GM12878 (cell line): ENCODE measurements around the gene ECSIT. TPM values are rescaled to one million over a fixed set of nuclear protein-coding genes. Genes with fewer than 3 reads are reported as not detected.
"Not testable (repeated sequence)": the region's sequence is repeated elsewhere in the genome, so short reads cannot be mapped to it uniquely, and the experiment has no call there.

Source experiments
- ATAC-seq: fragments of 200-7000 bp; cut with Tn5 transposase; 3 replicates; pipeline ENCODE4 v1.9.1; 2020; ENCODE audit warnings: mild to moderate bottlenecking, moderate library complexity
- BruUV-seq: library from RNA; stranded (reverse); fragments of 400-500 nt; replicated peaks from 2 replicates; lab custom pipeline; 2021; lab: Mats Ljungman, UMichigan
- CTCF ChIA-PET: fragments of 300-600 bp; sonication (Branson Sonifier 250); formaldehyde crosslinking; extraction: SDS; loops from one replicate; lab custom pipeline; 2021; ENCODE audit warnings: inconsistent platforms; lab: Yijun Ruan, JAX
- POLR2A ChIA-PET: fragments of 350-600 bp; formaldehyde crosslinking; extraction: SDS; loops from one replicate; lab custom pipeline; 2021; ENCODE audit warnings: inconsistent platforms; lab: Charles Lee
- RAD21 ChIA-PET: fragments of 300-600 bp; sonication (Branson Sonifier 250); formaldehyde crosslinking; loops from one replicate; lab custom pipeline; 2023; ENCODE audit warnings: antibody characterized with exemption; ENCODE audit not compliant: unreplicated experiment; lab: Charles Lee
- SMC1A ChIA-PET: fragments of 300-600 bp; sonication (Branson Sonifier 250); formaldehyde crosslinking; loops from one replicate; lab custom pipeline; 2023; ENCODE audit not compliant: unreplicated experiment, uncharacterized antibody; lab: Charles Lee
- DNase-seq: peaks from one replicate; pipeline ENCODE4 v3.0.0-alpha.2; 2011; ENCODE audit warnings: low read depth, low spot score
- FAIRE-seq: peaks from 3 replicates; lab custom pipeline; 2011; peaks lifted over from hg19 to GRCh38; lab: Jason Lieb, UNC
- H2AFZ ChIP-seq: 2 replicates; pipeline ENCODE4 v1.6.0; 2011; ENCODE audit warnings: low read depth, low read length, control low read depth; ENCODE audit not compliant: control insufficient read depth
- H3K27ac ChIP-seq: 2 replicates; pipeline ENCODE4 v1.5.1; 2011; ENCODE audit warnings: control low read depth; ENCODE audit not compliant: control insufficient read depth, insufficient read depth
- H3K27me3 ChIP-seq, 2 experiments: replicated peaks in 1 of 2; 2 replicates each; pipeline versions ENCODE4 v1.6.0 to v1.6.1; 2011; ENCODE audit warnings: low read length in 1 of 2; ENCODE audit not compliant: control insufficient read depth in 2 of 2, insufficient read depth in 2 of 2
- H3K36me3 ChIP-seq, 2 experiments: 2 replicates each; pipeline ENCODE4 v1.5.1; 2011; ENCODE audit warnings: low read length in 1 of 2; ENCODE audit not compliant: control insufficient read depth in 2 of 2, insufficient read depth in 2 of 2
- H3K4me1 ChIP-seq: 2 replicates; pipeline ENCODE4 v1.6.1; 2011; ENCODE audit warnings: mild to moderate bottlenecking, low read length, moderate library complexity, mixed read lengths; ENCODE audit not compliant: control insufficient read depth, insufficient read depth
- H3K4me2 ChIP-seq: 2 replicates; pipeline ENCODE4 v1.6.0; 2011; ENCODE audit warnings: control low read depth; ENCODE audit not compliant: control insufficient read depth, insufficient read depth
- H3K4me3 ChIP-seq: fragments of 200-600 bp; sonication (generic); 2 replicates; pipeline ENCODE4 v1.5.1; 2016
- H3K79me2 ChIP-seq: 2 replicates; pipeline ENCODE4 v1.6.0; 2011; ENCODE audit warnings: low read length; ENCODE audit not compliant: control insufficient read depth, insufficient read depth
- H3K9ac ChIP-seq: 2 replicates; pipeline ENCODE4 v1.8.0; 2011; ENCODE audit warnings: low read length, control low read depth, mixed read lengths; ENCODE audit not compliant: control insufficient read depth, insufficient read depth
- H3K9me3 ChIP-seq: replicated peaks from 3 replicates; pipeline ENCODE4 v1.5.1; 2011; ENCODE audit warnings: mild to moderate bottlenecking, low read length; ENCODE audit not compliant: control insufficient read depth, insufficient read depth
- H4K20me1 ChIP-seq: 2 replicates; pipeline ENCODE4 v1.6.0; 2011; ENCODE audit not compliant: control insufficient read depth, insufficient read depth
- CTCF ChIP-seq, 3 experiments: IDR thresholded peaks in 2 of 3; conservative IDR thresholded peaks in 1 of 3; 2 replicates each; pipeline ENCODE4 v1.5.1; 2011; ENCODE audit warnings: low read depth in 3 of 3, low read length in 3 of 3, mild to moderate bottlenecking in 3 of 3, control low read depth in 2 of 3, moderate library complexity in 2 of 3, inconsistent platforms in 1 of 3, mixed read lengths in 1 of 3; ENCODE audit not compliant: control insufficient read depth in 2 of 3, insufficient read depth in 1 of 3; ENCODE audit errors: extremely low read depth in 1 of 3
- WGBS: methylation state at CpG from one replicate; pipeline ENCODE4 v1.1.6; 2016; ENCODE audit warnings: low lambda C conversion rate; ENCODE audit not compliant: insufficient replicate concordance, insufficient coverage; ENCODE audit errors: missing lambda C conversion rate; 5-methylcytosine and 5-hydroxymethylcytosine counted together
- in situ Hi-C: fragments of 300-500 bp; cut with MboI; formaldehyde crosslinking; loops from 9 replicates; pipeline ENCODE4 v1.14.3; 2018; ENCODE audit warnings: mixed read lengths
- intact Hi-C: fragments of 100-400 bp; cut with micrococcal nuclease; formaldehyde crosslinking; loops from one replicate; pipeline ENCODE4 v1.14.2; 2022; ENCODE audit not compliant: unreplicated experiment
- polyA plus RNA-seq, 11 experiments: library from polyadenylated mRNA; depleted of rRNA in 4 of 11; unstranded in 6 of 11; stranded (reverse) in 5 of 11; fragments of >200 nt; fragmentation: Nextera tagmentation in 4 of 11; fragmentation: Illumina TruSeq in 1 of 11; extraction: Ambion mirVana in 4 of 11; extraction: Trizol in 1 of 11; gene quantifications; 1 replicate in 1 of 11; 2 replicates in 10 of 11; pipeline versions ENCODE4 v1.2.1 to v1.2.3, GENCODE V29; 2011 to 2016; ENCODE audit warnings: inconsistent platforms in 2 of 11, missing spikeins in 2 of 11, low read depth in 1 of 11
- total RNA-seq, 4 experiments: library from RNA; depleted of rRNA in 3 of 4; stranded (reverse); fragments of >200 nt in 3 of 4; fragmentation: Illumina TruSeq in 1 of 4; extraction: Trizol in 1 of 4; gene quantifications; 2 replicates each; pipeline versions ENCODE4 v1.2.1 to v1.2.3, GENCODE V29; 2013 to 2021
- TF ChIP-seq, protein P1 (sequence below): fragments of 450-650 bp; IDR thresholded peaks from 2 replicates; pipeline ENCODE4 v1.6.1; 2017; ENCODE audit warnings: mild to moderate bottlenecking, moderate library complexity

ECSIT gene
- total and polyA plus RNA-seq, 10 of the 15 experiments (the other 5 are each of a cell fraction or from before 2014, with no cell fraction given): 1.0 to 59.6 (median 41.3) TPM

GRCh38 chr19:11468266-11468845 is 60.6 kb downstream of the ECSIT start:
- ATAC-seq, H3K4me3 ChIP-seq, H3K27me3 ChIP-seq, H3K27ac ChIP-seq, DNase-seq, H3K4me2 ChIP-seq, H3K36me3 ChIP-seq, H3K79me2 ChIP-seq, H3K9me3 ChIP-seq, FAIRE-seq, H4K20me1 ChIP-seq, H3K4me1 ChIP-seq, in situ Hi-C loops, H2AFZ ChIP-seq, H3K9ac ChIP-seq, intact Hi-C loops, BruUV-seq: not testable (repeated sequence)
- POLR2A ChIA-PET: interaction anchor here (0.7 to 1.0 kb wide), 2 partner anchors 16 to 337 kb away, joined by 4 to 5 read pairs; no protein-coding TSS in a partner anchor
- WGBS: 56% methylated on average over 7 of the region's 8 CpGs
- SMC1A ChIA-PET: interaction anchor here (1.2 to 1.5 kb wide), 2 partner anchors 16 to 87 kb away, joined by 3 to 4 read pairs; no protein-coding TSS in a partner anchor
- CTCF ChIA-PET: interaction anchor here (0.8 to 1.8 kb wide), 4 partner anchors 13 to 88 kb away, joined by 3 to 11 read pairs (median 4); no protein-coding TSS in a partner anchor
- RAD21 ChIA-PET: interaction anchor here (0.7 to 0.9 kb wide), 4 partner anchors 14 to 99 kb away, joined by 3 read pairs; no protein-coding TSS in a partner anchor

GRCh38 chr19:11465600-11465999 is 63.3 kb downstream of the ECSIT start:
- no peaks in the 10 kb centered on the region for H3K9me3 ChIP-seq
- WGBS: 30% methylated on average over 5 of the region's 8 CpGs
- DNase-seq: no peak
- POLR2A ChIA-PET: no interaction called here
- RAD21 ChIA-PET: no interaction called here
- H3K27me3 ChIP-seq: no peaks in the 10 kb centered on the region
- no peak overlapping the region for H2AFZ ChIP-seq
- intact Hi-C loops (no loop called here), in situ Hi-C loops (no loop called here)
- FAIRE-seq: no peak
- H3K4me2 ChIP-seq: no peak overlapping the region
- no peak overlapping the region for H3K9ac ChIP-seq
- H4K20me1 ChIP-seq: no peaks in the 10 kb centered on the region
- no peak overlapping the region for H3K27ac ChIP-seq
- no peaks in the 10 kb centered on the region for H3K36me3 ChIP-seq
- H3K4me1 ChIP-seq: no peaks in the 10 kb centered on the region; the same call in 1 of the 2 replicates
- no peak overlapping the region for H3K4me3 ChIP-seq
- SMC1A ChIA-PET: no interaction called here
- no peak for ATAC-seq
- BruUV-seq: no TSS peak
- no peak for TF ChIP-seq CTCF (IDR thresholded peaks at IDR 0.05 in 2 of 3, conservative IDR thresholded peaks at IDR 0.05 in 1 of 3; ENCODE audit: control insufficient read depth in 2 of 3, extremely low read depth in 1 of 3, insufficient read depth in 1 of 3, low read depth in 3 of 3, low read length in 3 of 3)
- TF ChIP-seq, protein P1, sequence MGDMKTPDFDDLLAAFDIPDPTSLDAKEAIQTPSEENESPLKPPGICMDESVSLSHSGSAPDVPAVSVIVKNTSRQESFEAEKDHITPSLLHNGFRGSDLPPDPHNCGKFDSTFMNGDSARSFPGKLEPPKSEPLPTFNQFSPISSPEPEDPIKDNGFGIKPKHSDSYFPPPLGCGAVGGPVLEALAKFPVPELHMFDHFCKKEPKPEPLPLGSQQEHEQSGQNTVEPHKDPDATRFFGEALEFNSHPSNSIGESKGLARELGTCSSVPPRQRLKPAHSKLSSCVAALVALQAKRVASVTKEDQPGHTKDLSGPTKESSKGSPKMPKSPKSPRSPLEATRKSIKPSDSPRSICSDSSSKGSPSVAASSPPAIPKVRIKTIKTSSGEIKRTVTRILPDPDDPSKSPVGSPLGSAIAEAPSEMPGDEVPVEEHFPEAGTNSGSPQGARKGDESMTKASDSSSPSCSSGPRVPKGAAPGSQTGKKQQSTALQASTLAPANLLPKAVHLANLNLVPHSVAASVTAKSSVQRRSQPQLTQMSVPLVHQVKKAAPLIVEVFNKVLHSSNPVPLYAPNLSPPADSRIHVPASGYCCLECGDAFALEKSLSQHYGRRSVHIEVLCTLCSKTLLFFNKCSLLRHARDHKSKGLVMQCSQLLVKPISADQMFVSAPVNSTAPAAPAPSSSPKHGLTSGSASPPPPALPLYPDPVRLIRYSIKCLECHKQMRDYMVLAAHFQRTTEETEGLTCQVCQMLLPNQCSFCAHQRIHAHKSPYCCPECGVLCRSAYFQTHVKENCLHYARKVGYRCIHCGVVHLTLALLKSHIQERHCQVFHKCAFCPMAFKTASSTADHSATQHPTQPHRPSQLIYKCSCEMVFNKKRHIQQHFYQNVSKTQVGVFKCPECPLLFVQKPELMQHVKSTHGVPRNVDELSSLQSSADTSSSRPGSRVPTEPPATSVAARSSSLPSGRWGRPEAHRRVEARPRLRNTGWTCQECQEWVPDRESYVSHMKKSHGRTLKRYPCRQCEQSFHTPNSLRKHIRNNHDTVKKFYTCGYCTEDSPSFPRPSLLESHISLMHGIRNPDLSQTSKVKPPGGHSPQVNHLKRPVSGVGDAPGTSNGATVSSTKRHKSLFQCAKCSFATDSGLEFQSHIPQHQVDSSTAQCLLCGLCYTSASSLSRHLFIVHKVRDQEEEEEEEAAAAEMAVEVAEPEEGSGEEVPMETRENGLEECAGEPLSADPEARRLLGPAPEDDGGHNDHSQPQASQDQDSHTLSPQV: no peak
- CTCF ChIA-PET: no interaction called here
- H3K79me2 ChIP-seq: no peaks in the 10 kb centered on the region
